ENCODE data around the gene CABLES1.
"Not testable (repeated sequence)": the region's sequence is repeated elsewhere in the genome, so short reads cannot be mapped to it uniquely, and the experiment has no call there.

CABLES1 gene

GRCh38 chr18:23134780-23135549 lies at the start of gene CABLES1:
CABLES1 (plus strand) TSS chr18:23135485; CDS start chr18:23135763, 278 bp downstream.
- DNase-seq = peak in 1 of 2 donors; percentile 27

GRCh38 chr18:23087352-23087751 lies 47.9 kb upstream of the CABLES1 start:
- DNase-seq = no peak

DNA sequence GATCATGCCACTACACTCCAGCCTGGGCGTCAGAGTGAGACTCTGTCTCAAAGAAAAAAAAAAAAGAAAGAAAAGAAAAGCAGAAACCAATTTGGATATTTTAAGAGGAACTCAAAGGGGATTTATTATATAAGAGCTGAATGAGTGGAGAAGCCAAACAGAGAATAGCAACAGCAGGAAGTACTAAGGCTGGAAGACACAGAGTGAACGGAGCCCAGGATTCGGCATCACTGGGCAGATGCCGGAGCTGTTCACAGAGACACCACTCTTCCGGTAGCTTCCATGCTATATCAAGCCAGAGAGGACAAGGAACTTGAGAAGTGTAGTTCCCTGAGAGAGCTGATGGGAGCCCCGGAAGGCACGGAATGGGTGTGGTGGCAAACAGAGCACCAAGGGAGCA lies 47.0 kb upstream of the CABLES1 start:
- DNase-seq = no peak

DNA sequence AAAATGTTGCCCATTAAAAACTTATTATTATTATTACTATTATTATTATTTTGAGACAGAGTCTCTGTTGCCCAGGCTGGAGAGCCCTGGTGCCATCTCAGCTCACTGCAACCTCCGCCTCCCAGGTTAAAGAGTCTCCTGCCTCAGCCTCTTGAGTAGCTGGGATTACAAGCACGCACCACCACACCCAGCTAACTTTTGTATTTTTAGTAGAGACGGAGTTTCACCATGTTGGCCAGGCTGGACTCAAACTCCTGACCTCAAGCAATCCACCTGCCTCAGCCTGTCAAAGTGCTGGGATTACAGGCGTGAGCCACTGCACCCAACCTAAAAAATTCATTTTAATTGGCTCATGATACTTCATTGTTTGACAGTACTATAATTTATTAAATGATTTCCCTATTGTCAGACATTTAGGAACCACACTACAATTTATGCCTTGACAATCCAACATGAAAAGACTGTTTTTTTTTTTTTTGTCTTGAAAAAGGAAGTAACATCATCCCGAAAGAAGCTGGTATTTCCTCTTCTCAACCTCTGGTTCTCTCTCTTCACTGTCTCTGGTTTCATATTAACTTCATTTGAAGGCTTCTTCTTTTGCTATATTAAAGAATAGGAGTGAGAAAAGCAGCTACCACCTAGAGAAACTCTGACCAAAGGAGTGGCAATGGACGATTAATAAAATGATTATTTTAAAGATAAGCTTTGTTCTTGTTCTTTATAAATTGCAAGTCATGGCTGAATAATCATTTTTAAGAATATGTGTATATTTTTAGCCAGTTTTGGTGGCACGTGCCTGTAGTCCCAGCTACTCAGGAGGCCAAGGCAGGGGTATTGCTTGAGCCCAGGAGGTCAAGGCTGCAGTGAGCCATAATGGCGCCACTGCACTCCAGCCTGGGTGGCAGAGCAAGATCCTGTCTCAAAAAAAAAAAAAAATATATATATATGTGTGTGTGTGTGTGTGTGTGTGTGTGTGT lies 44.0 kb upstream of the CABLES1 start:
- DNase-seq = not testable (repeated sequence)

GRCh38 chr18:23092121-23092520 lies 43.2 kb upstream of the CABLES1 start:
- DNase-seq = no peak

GRCh38 chr18:23093130-23093529 lies 42.2 kb upstream of the CABLES1 start:
- not testable (repeated sequence) for DNase-seq

DNA sequence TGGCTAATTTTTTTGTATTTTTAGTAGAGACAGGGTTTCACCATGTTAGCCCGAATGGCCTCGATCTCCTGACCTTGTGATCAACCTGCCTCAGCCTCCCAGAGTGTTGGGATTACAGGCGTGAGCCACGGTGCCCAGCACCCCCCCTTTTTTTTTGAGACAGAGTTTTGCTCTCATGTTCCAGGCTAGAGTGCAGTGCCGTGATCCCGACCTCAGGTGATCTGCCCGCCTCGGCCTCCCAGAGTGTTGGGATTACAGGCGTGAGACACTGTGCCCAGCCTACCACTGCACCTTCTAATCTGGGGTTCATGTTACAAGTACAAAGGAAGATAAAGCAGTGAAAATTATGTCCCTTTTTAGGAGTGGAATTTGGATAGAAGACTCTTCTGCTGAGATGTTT lies 41.5 kb upstream of the CABLES1 start:
- no peak for DNase-seq

- DNase-seq = no peak
These were observed 40.7 kb upstream of the CABLES1 start for GRCh38 chr18:23094411-23095190.

DNA sequence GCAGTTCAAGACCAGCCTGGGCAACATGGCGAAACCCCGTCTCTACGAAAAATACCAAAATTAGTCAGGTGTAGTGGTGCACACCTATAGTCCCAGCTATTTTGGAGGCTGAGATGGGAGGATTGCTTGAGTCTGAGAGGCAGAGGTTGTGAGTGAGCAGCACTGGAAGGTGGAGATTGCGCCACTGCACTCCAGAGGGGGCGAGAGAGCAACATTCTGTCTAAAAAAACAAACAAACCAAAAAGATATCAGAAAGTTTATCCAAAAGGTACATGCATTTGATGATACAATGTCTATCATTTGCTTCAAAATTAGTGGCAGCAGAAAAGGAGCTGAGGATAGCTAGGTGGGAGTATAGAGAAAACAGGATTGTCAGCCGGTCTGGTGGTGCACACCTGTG lies 39.8 kb upstream of the CABLES1 start:
- no peak for DNase-seq

- DNase-seq = not testable (repeated sequence)
These were observed 38.3 kb upstream of the CABLES1 start for GRCh38 chr18:23097016-23097415.

GRCh38 chr18:23099621-23100020 lies 35.7 kb upstream of the CABLES1 start:
- no peak for DNase-seq

- DNase-seq = no peak
These were observed 33.3 kb upstream of the CABLES1 start for GRCh38 chr18:23101861-23102432.

- DNase-seq = no peak
These were observed 32.6 kb upstream of the CABLES1 start for GRCh38 chr18:23102493-23103261.

- no peak for DNase-seq
These were observed 31.8 kb upstream of the CABLES1 start for GRCh38 chr18:23103449-23103848.

GRCh38 chr18:23105030-23105429 lies 30.3 kb upstream of the CABLES1 start:
- DNase-seq = no peak

GRCh38 chr18:23105581-23106219 lies 29.6 kb upstream of the CABLES1 start:
- DNase-seq = no peak

GRCh38 chr18:23106575-23106974 lies 28.7 kb upstream of the CABLES1 start:
- DNase-seq = no peak

GRCh38 chr18:23107718-23108117 lies 27.6 kb upstream of the CABLES1 start:
- no peak for DNase-seq

DNA sequence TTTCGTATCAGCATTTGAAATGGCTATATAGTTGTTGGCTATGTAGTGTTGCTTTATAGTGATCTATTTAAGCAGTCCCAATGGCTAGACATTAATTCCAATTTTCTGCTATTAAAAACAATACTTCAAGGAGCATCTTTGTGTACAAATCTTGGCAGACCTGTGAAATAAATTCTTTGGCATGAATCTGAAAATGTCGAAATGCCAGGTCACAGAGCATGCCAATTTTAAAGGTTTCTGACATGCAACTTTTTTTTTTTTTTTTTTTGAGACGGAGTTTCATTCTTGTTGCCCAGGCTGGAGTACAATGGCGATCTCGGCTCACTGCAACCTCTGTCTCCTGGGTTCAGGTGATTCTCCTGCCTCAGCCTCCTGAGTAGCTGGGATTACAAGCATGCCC lies 26.8 kb upstream of the CABLES1 start:
- no peak for DNase-seq

GRCh38 chr18:23109163-23109562 lies 26.1 kb upstream of the CABLES1 start:
- DNase-seq = not testable (repeated sequence)

GRCh38 chr18:23113576-23113975 lies 21.7 kb upstream of the CABLES1 start:
- DNase-seq = no peak

Measured in stimulated activated CD4-positive, alpha-beta T cell treated with anti-CD3 and anti-CD28 coated beads, Interleukin-2, amount 100 ng/mL, for 24 hours (primary cell).